ENCODE data around the gene AGRN.
"Not testable (repeated sequence)": the region's sequence is repeated elsewhere in the genome, so short reads cannot be mapped to it uniquely, and the experiment has no call there.

AGRN gene

GRCh38 chr1:981491-981954 is 38.4 kb upstream of the AGRN start:
- FAIRE-seq (no peak), DNase-seq (ENCODE audit: extremely low spot score, insufficient read length, low read depth) (no peak)

- DNase-seq (ENCODE audit: extremely low spot score, insufficient read length, low read depth): no peak
- no peak for FAIRE-seq
These were observed 37.9 kb upstream of the AGRN start, which contains the start of gene PERM1 for GRCh38 chr1:981955-982558. PERM1 (minus strand) TSS chr1:982093; CDS start chr1:981029, 1,064 bp downstream.

- FAIRE-seq (no peak), DNase-seq (ENCODE audit: extremely low spot score, insufficient read length, low read depth) (no peak)
These were observed 37.0 kb upstream of the AGRN start for GRCh38 chr1:982765-983436.

GRCh38 chr1:983798-984475 is 36.0 kb upstream of the AGRN start:
- FAIRE-seq (no peak), DNase-seq (ENCODE audit: extremely low spot score, insufficient read length, low read depth) (no peak)

GRCh38 chr1:984476-984814 is 35.5 kb upstream of the AGRN start:
- FAIRE-seq (no peak), DNase-seq (ENCODE audit: extremely low spot score, insufficient read length, low read depth) (no peak)

GRCh38 chr1:985126-985525 is 34.8 kb upstream of the AGRN start:
- no peak for FAIRE-seq
- DNase-seq (ENCODE audit: extremely low spot score, insufficient read length, low read depth): no peak

DNA sequence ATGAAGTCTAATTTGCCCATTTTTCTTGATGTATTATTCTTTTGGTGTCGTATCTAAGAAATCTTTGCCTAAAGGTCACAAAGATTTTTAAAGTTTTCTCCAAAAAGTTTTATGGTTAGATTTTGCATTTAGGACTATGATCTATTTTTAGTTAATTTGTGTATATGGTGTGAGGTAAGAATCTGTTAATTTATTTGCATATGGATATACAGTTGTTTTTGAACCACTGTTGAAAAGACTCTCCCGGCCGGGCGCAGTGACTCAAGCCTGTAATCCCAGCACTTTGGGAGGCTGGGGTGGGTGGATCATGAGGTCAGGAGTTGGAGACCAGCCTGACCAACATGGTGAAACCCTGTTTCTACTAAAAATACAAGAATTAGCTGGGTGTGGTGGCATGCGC is 31.9 kb upstream of the AGRN start:
- not testable (repeated sequence) for DNase-seq (ENCODE audit: extremely low spot score, insufficient read length, low read depth); FAIRE-seq

GRCh38 chr1:991275-991674 is 28.6 kb upstream of the AGRN start:
- not testable (repeated sequence) for FAIRE-seq; DNase-seq (ENCODE audit: extremely low spot score, insufficient read length, low read depth)

- FAIRE-seq: no peak
- DNase-seq (ENCODE audit: extremely low spot score, insufficient read length, low read depth): no peak
These were observed 28.0 kb upstream of the AGRN start for GRCh38 chr1:991895-992294.

- FAIRE-seq: peak; percentile 35
These were observed 27.6 kb upstream of the AGRN start for GRCh38 chr1:992362-992761.

GRCh38 chr1:993379-993995 is 26.4 kb upstream of the AGRN start:
- FAIRE-seq: no peak
- DNase-seq (ENCODE audit: extremely low spot score, insufficient read length, low read depth): no peak

More at GRCh38 chr1:992362-992761, 27.6 kb upstream of the AGRN start:
- no peak for DNase-seq (ENCODE audit: extremely low spot score, insufficient read length, low read depth)

- DNase-seq (ENCODE audit: extremely low spot score, insufficient read length, low read depth); FAIRE-seq: not testable (repeated sequence)
These were observed 25.4 kb upstream of the AGRN start for GRCh38 chr1:994546-994945.

DNA sequence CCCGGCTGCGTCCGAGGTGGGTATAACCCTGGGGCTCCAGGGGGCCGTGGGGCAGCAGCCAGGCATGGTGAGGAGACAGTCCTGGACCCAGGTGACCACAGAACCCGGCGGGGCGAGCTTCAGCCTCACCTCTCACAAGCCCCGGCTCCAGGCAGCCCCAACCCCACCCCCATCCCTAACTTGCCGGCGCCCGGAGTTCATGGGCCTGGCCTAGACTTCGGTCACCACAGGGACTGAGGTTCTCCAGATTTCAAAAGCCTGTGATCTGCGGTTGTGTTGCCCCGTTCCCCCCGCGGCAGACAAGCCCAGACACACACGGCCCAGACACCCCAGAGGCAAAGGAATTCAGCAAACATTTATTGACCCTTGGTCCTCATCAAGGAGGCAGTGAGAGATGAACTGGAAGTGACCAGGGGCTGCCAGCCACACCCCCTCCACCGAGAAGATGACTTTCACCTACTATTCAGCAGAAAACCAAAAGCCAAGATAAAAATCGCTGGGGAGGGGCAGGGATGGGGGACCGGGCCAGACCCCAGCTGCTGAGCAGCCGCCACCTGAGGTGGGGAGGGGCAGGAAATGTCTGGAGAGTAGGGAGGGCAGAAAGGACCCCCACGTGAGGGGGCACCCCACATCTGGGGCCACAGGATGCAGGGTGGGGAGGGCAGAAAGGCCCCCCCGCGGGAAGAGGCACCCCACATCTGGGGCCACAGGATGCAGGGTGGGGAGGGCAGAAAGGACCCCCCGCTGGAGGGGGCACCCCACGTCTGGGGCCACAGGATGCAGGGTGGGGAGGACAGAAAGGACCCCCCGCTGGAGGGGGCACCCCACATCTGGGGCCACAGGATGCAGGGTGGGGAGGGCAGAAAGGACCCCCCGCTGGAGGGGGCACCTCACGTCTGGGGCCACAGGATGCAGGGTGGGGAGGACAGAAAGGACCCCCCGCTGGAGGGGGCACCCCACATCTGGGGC is 24.0 kb upstream of the AGRN start:
- DNase-seq (ENCODE audit: extremely low spot score, insufficient read length, low read depth) (no peak), FAIRE-seq (no peak)

DNA sequence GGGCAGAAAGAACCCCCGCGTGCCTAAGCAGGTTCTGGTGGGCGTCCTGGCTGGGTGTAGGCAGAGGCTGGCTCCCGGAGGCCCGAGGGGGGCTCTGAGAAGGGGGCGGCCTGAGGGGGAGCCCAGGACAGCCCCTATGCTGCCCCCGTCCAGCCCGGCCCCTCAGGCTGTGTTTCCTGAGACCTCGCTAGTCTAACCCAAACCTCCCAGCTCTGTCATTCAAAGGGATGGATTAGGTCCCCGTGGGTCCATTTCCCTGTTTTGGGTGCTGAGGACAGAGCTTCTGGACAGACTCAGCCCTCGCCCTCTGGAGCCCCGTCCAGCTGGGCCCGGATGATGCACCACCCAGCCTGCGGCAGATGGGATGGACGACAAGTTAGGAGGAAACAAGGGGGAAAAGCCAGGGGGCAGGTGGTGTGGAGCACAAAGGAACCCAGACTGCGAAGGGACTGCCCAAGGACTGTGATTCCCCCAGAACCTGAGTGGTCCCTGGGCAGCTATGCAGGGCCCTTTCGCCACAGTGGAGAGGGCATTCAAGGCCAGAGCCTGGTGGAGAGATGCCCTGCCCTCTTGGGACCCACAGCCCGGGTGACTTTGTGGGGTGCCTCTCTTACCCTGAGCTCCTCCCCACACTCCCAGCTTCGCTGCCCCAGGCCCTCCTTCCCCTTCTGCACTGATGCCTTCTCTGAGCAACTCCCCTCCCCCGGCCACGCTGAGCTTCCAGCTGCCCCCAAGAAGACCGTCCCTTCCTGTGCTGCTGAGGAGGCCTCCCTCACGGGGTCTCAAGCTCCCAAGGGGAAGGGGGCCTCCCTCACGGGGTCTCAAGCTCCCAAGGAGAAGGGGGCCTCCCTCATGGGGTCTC is 22.8 kb upstream of the AGRN start:
- FAIRE-seq (no peak), DNase-seq (ENCODE audit: extremely low spot score, insufficient read length, low read depth) (no peak)

DNA sequence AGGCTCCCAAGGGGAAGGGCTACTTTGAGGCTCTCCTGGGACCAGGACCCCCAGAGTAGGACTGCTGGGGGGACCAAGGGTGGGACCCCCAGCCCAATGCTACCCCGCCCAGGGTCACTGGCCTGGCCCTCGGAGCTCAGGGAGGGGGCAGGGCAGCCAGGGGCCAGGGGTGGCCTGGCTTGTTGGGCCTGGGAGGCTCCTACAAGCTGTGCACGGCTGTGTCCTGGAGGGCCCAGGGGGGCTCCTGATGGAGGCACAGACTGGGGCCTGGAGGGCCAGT is 22.3 kb upstream of the AGRN start:
- DNase-seq (ENCODE audit: extremely low spot score, insufficient read length, low read depth): no peak
- FAIRE-seq: no peak

DNA sequence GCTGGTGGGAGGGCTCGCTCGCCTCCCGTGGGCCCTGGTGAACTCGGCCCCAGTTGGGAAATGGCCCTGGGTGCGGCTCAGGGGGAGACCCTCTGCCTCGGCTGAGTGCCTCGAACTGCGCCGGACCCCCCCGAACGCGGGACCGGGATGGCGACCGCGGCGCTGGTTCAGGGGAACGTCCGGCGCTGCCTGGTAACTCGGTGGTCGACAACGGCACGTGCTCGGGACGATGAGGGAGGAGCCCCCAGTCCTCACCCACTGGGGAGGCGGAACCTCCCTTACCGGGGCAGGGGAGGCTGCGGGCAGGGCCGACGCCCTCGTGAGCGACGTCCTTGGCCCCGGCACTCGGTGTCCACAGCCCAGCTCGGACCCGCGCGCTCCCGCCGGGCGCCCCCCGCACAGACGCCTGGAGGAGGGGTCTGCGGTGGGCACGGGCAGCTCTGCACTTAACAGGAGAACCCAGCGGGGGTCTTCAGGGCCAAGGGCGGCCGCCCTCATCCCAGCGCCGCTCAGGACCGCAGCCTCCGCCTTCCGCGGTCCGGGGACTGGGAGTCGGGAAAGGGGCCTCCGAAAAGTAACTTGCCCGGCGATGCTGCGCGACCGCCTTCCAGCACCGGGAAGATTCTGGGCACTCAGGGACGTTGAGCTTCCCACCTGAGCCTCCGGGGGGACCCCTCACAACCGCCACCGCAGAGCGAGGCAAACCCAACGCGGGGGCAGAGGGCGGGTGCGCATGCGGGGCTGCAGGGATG is 21.8 kb upstream of the AGRN start:
- DNase-seq (ENCODE audit: extremely low spot score, insufficient read length, low read depth) (no peak), FAIRE-seq (no peak)

- FAIRE-seq (no peak), DNase-seq (ENCODE audit: extremely low spot score, insufficient read length, low read depth) (no peak)
These were observed 21.2 kb upstream of the AGRN start for GRCh38 chr1:998745-998994.

DNA sequence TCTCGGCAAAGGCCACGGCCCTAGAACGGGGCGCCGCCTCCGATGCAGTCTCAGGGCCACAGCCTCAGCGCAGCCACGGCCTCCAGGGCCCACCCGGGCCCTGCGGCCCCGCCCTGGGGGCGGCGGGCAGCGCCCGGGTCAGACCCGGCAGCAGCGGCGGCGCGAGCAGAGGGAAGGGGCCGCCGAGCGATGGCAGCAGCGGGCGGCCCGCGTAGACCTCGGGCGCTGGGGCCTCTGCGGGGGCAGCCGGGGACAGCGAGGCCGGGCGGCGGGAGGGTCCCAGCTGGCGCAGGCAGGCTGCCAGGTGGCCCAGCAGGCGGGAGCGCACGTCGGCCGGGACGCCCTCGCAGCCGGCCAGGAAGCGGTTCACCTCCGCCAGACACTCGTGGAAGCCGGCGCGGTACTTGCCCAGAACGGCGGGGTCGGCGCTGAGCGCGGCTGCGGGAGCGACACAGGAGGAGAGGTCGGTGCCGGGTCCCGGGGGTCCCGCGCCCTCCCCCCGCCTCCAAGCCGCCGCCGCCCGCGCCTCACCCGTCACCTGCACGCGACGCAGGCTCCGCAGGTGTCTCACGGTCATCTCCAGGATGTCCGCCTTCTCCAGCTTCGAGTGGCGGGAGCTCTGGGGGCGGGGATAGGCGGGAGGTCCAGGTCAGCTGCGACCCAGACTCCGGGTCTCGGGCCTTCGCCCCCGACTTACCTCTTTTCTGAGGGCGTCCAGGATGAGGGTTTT is 20.8 kb upstream of the AGRN start:
- FAIRE-seq (no peak), DNase-seq (ENCODE audit: extremely low spot score, insufficient read length, low read depth) (no peak)

Measured in GM18507 (cell line).